B cell (primary cell): ENCODE data around the gene CD200. TPM values are rescaled to one million over a fixed set of nuclear protein-coding genes. Genes with fewer than 3 reads are reported as not detected.

Experiments used
- ATAC-seq: fragments of 200-7000 bp; cut with Tn5 transposase; one replicate; pipeline ENCODE4 v1.10.0; 2021; ENCODE audit warnings: low read depth, mild to moderate bottlenecking, moderate number of reproducible peaks, moderate library complexity
- CTCF ChIA-PET: fragments of 350-600 bp; sonication (Branson Sonifier 250); formaldehyde crosslinking; loops from one replicate; lab custom pipeline; 2021; ENCODE audit warnings: antibody characterized with exemption, inconsistent platforms; lab: Charles Lee
- POLR2A ChIA-PET: fragments of 350-600 bp; sonication (Branson Sonifier 250); formaldehyde crosslinking; loops from one replicate; lab custom pipeline; 2021; ENCODE audit warnings: antibody characterized with exemption; lab: Charles Lee
- DNase-seq: peaks from one replicate; pipeline ENCODE4 v3.0.0; 2013
- H2AFZ ChIP-seq: 2 replicates; pipeline ENCODE4 v1.6.1; 2012; ENCODE audit warnings: mild to moderate bottlenecking, low read depth, low read length; ENCODE audit not compliant: insufficient read depth, poor library complexity, severe bottlenecking
- H3K27ac ChIP-seq, 2 donors: 1 replicate in 1 of 2; 2 replicates in 1 of 2; pipeline ENCODE4 v1.5.1; 2012 to 2013; ENCODE audit warnings: low read length in 2 of 2, mild to moderate bottlenecking in 2 of 2, moderate library complexity in 1 of 2
- H3K27me3 ChIP-seq, 4 experiments: fragments of 200-600 bp in 1 of 4; sonication (generic) in 1 of 4; replicated peaks in 1 of 4; 1 replicate in 2 of 4; 2 replicates in 2 of 4; pipeline versions ENCODE4 v1.6.1 to v1.7.0; 2013 to 2016; ENCODE audit warnings: low read length in 3 of 4, mild to moderate bottlenecking in 2 of 4, mixed read lengths in 1 of 4, moderate library complexity in 1 of 4; ENCODE audit not compliant: insufficient read depth in 4 of 4, control insufficient read depth in 3 of 4; ENCODE audit errors: control extremely low read depth in 1 of 4
- H3K36me3 ChIP-seq, 2 experiments: replicated peaks in 1 of 2; 1 replicate in 1 of 2; 2 replicates in 1 of 2; pipeline versions ENCODE4 v1.6.1 to v1.7.1; 2013; ENCODE audit warnings: low read length in 1 of 2; ENCODE audit not compliant: insufficient read depth in 2 of 2, control insufficient read depth in 1 of 2; ENCODE audit errors: control extremely low read depth in 1 of 2, extremely low read depth in 1 of 2
- H3K4me1 ChIP-seq, 2 donors: fragments of 200-600 bp in 1 of 2; sonication (generic) in 1 of 2; 1 replicate in 1 of 2; 2 replicates in 1 of 2; pipeline versions ENCODE4 v1.5.1 to v1.6.1; 2013 to 2017; ENCODE audit warnings: low read length in 2 of 2; ENCODE audit not compliant: control insufficient read depth in 2 of 2, insufficient read depth in 2 of 2
- H3K4me2 ChIP-seq: replicated peaks from 2 replicates; pipeline ENCODE3; 2012; ENCODE audit warnings: mild to moderate bottlenecking, low read depth, low read length; ENCODE audit not compliant: poor library complexity, severe bottlenecking
- H3K4me3 ChIP-seq, 5 experiments: fragments of 200-600 bp in 1 of 5; sonication (generic) in 1 of 5; 1 replicate in 3 of 5; 2 replicates in 2 of 5; pipeline versions ENCODE4 v1.5.1 to v1.7.0; 2011 to 2016; ENCODE audit warnings: low read length in 4 of 5, mild to moderate bottlenecking in 4 of 5, low read depth in 2 of 5, control low read depth in 1 of 5, moderate library complexity in 1 of 5; ENCODE audit not compliant: insufficient read depth in 1 of 5; ENCODE audit errors: control extremely low read depth in 1 of 5, extremely low read depth in 1 of 5
- H3K79me2 ChIP-seq: fragments of 200-600 bp; sonication (generic); one replicate; pipeline ENCODE4 v1.6.0; 2016; ENCODE audit warnings: low read length; ENCODE audit not compliant: control insufficient read depth, insufficient read depth
- H3K9ac ChIP-seq: fragments of 200-600 bp; sonication (generic); 2 replicates; pipeline ENCODE4 v1.6.1; 2017; ENCODE audit warnings: mild to moderate bottlenecking, low read length, moderate library complexity
- H3K9me3 ChIP-seq, 3 donors: one replicate each; pipeline versions ENCODE4 v1.6.1 to v1.7.1; 2013; ENCODE audit warnings: low read length in 2 of 3; ENCODE audit not compliant: control insufficient read depth in 2 of 3, insufficient read depth in 1 of 3; ENCODE audit errors: control extremely low read depth in 1 of 3
- H4K20me1 ChIP-seq: 2 replicates; pipeline ENCODE4 v1.6.0; 2012; ENCODE audit warnings: mild to moderate bottlenecking, low read length; ENCODE audit not compliant: insufficient read depth, control insufficient read depth, poor library complexity, severe bottlenecking
- H3K27ac Mint-ChIP-seq: one replicate; pipeline ENCODE4 v1.8.0; 2021; ENCODE audit warnings: mixed read lengths
- H3K27me3 Mint-ChIP-seq: one replicate; pipeline ENCODE4 v1.8.0; 2021; ENCODE audit warnings: mixed read lengths
- H3K4me1 Mint-ChIP-seq: one replicate; pipeline ENCODE4 v1.8.0; 2021; ENCODE audit warnings: mixed read lengths
- H3K4me3 Mint-ChIP-seq: one replicate; pipeline ENCODE4 v1.8.0; 2021; ENCODE audit warnings: mixed read lengths
- H3K9me3 Mint-ChIP-seq: one replicate; pipeline ENCODE4 v1.8.0; 2022; ENCODE audit warnings: mixed read lengths; ENCODE audit not compliant: insufficient read depth
- EZH2 ChIP-seq: IDR thresholded peaks from 2 replicates; pipeline ENCODE4 v1.6.1; 2012; ENCODE audit warnings: borderline replicate concordance, low read depth, mild to moderate bottlenecking, moderate library complexity, low read length; ENCODE audit not compliant: insufficient read depth, poor library complexity, severe bottlenecking
- WGBS: methylation state at CpG from one replicate; pipeline ENCODE4 v1.1.5; 2013; ENCODE audit warnings: missing lambda C conversion rate; ENCODE audit not compliant: insufficient coverage; 5-methylcytosine and 5-hydroxymethylcytosine counted together
- intact Hi-C: fragments of 100-400 bp; cut with micrococcal nuclease; formaldehyde crosslinking; loops from one replicate; pipeline ENCODE4 v1.10.0; 2022
- polyA plus RNA-seq: library from polyadenylated mRNA; depleted of rRNA; stranded (reverse); fragments of >200 nt; gene quantifications from 2 replicates; pipeline ENCODE4 v1.2.3, GENCODE V29; 2012
- total RNA-seq, 2 donors: library from RNA; stranded (reverse); fragments of 120-200 nt in 1 of 2; gene quantifications; 1 replicate in 1 of 2; 2 replicates in 1 of 2; pipeline versions ENCODE4 v1.2.3 to v1.2.4, GENCODE V29; 2013 to 2022
- TF ChIP-seq, protein P1 (sequence below): fragments of 200-600 bp; IDR thresholded peaks from one replicate; pipeline ENCODE4 v1.8.0; 2022; ENCODE audit warnings: antibody characterized with exemption, mild to moderate bottlenecking

CD200 gene
- total and polyA plus RNA-seq, 2 donors (not counting 1 experiment from before 2014, with no cell fraction given) = 35.0 to 49.9 TPM

DNA sequence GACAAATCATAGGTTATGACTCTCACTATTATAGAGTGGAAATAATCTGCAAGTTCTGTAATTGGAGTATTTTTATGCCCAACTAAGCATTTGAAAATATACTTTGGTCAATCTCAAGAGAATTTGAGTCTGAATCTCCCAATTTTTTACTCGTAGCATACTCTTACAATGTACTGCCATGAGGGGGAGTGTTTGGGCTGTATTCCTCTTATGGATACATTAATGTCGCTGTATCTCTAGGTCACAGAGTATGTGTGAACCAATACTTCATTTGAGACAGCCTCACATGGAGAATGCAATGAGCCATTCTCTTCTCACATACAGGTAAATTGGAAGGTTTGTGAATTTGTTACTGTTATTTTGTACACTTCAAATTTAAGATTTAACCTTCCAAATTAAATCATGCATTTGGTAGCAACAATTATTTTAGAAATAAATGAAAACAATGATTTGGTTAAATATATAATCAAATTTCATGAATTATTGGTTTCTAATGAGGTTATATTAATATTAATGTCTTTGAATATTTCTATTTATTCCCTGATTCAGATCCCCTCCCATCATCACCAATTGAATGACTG, 5.5 kb upstream of the CD200 start:
- Histone ChIP-seq H3K4me3 (no peak overlapping the region), H4K20me1 (no peaks in the 10 kb centered on the region), H3K9ac (no peak overlapping the region), H3K4me2 (no peak overlapping the region), H3K27ac (no peak overlapping the region), H2AFZ (no peak overlapping the region), H3K27me3 (no peaks in the 10 kb centered on the region), H3K4me1 (peaks cover 1 to 3% of the 10 kb centered on the region in 2 donors), H3K9me3 (no peaks in the 10 kb centered on the region), H3K79me2 (peaks cover 32% of the 10 kb centered on the region), H3K36me3 (no peaks in the 10 kb centered on the region)
- ATAC-seq = peak; percentile 99
- no peaks in the 10 kb centered on the region for H3K9me3 Mint-ChIP-seq
- POLR2A ChIA-PET = no interaction called here
- WGBS = no CpG with 5 or more reads among the region's 2 CpGs
- H3K4me1 Mint-ChIP-seq = peaks cover 8% of the 10 kb centered on the region
- CTCF ChIA-PET = interaction anchor here (0.8 to 3.7 kb wide), 18 partner anchors 9 to 216 kb away, joined by 3 to 27 read pairs (median 8); partner anchors contain the start of gene SLC9C1
- H3K27ac Mint-ChIP-seq = no peak overlapping the region
- H3K27me3 Mint-ChIP-seq = no peaks in the 10 kb centered on the region
- TF ChIP-seq EZH2 = no peak
- TF ChIP-seq, protein P1, sequence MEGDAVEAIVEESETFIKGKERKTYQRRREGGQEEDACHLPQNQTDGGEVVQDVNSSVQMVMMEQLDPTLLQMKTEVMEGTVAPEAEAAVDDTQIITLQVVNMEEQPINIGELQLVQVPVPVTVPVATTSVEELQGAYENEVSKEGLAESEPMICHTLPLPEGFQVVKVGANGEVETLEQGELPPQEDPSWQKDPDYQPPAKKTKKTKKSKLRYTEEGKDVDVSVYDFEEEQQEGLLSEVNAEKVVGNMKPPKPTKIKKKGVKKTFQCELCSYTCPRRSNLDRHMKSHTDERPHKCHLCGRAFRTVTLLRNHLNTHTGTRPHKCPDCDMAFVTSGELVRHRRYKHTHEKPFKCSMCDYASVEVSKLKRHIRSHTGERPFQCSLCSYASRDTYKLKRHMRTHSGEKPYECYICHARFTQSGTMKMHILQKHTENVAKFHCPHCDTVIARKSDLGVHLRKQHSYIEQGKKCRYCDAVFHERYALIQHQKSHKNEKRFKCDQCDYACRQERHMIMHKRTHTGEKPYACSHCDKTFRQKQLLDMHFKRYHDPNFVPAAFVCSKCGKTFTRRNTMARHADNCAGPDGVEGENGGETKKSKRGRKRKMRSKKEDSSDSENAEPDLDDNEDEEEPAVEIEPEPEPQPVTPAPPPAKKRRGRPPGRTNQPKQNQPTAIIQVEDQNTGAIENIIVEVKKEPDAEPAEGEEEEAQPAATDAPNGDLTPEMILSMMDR = peak; percentile 88
- no peak overlapping the region for H3K4me3 Mint-ChIP-seq
- DNase-seq = peak; percentile 80
- intact Hi-C loops = loop anchor here (1.0 to 5.0 kb wide), 6 partner anchors 34 to 215 kb away; no protein-coding TSS in a partner anchor

DNA sequence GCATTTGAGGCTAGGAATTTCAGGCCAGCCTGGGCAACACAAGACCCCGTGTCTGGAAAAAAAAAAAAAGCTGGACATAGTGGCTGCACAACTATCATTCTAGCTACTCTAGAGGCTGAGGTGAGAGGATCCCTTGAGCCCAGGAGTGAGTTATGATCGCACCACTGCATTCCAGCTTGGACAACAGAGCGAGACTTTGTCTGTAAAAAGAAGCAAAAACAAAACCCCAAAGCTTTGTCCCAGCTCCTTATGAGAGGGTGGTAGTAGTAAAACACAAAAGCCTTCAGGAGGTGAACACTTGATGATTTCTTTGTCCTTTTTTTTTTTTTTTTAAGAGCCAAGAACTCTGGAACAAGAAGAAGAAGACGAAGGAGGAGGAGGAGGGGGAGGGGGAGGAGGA, 1.1 kb upstream of the CD200 start:
- H3K79me2 ChIP-seq = peaks cover 72% of the 10 kb centered on the region
- no peaks in the 10 kb centered on the region for H4K20me1 ChIP-seq
- peak overlapping the region; percentile 42 for H2AFZ ChIP-seq
- intact Hi-C loops = no loop called here
- CTCF ChIA-PET = interaction anchor here (0.6 to 6.7 kb wide), 10 partner anchors 10 to 250 kb away, joined by 3 to 50 read pairs (median 6); partner anchors contain the start of genes BTLA and SLC9C1
- no peak overlapping the region for H3K4me3 ChIP-seq
- no peaks in the 10 kb centered on the region for H3K27me3 ChIP-seq
- peaks cover 26 to 27% of the 10 kb centered on the region in 2 donors for H3K4me1 ChIP-seq
- H3K4me2 ChIP-seq = peak overlapping the region; percentile 32
- H3K36me3 ChIP-seq = peaks cover 0 to 1% of the 10 kb centered on the region in 2 experiments
- peak overlapping the region in 1 of 2 donors; percentile 30 for H3K27ac ChIP-seq
- H3K4me1 Mint-ChIP-seq = peaks cover 47% of the 10 kb centered on the region
- DNase-seq (no peak), ATAC-seq (no peak)
- H3K9me3 ChIP-seq = no peaks in the 10 kb centered on the region
- POLR2A ChIA-PET = interaction anchor here (0.6 to 4.1 kb wide), 6 partner anchors 25 to 220 kb away, joined by 3 to 26 read pairs (median 8); partner anchors contain the start of gene BTLA
- H3K9ac ChIP-seq = no peak overlapping the region
- 83% methylated on average over 1 of the region's 4 CpGs for WGBS
- no peaks in the 10 kb centered on the region for H3K9me3 Mint-ChIP-seq
- TF ChIP-seq, protein P1 = no peak
- TF ChIP-seq EZH2 = no peak
- peak overlapping the region; percentile 59 for H3K27ac Mint-ChIP-seq
- no peaks in the 10 kb centered on the region for H3K27me3 Mint-ChIP-seq
- H3K4me3 Mint-ChIP-seq = peak overlapping the region; percentile 66
